HEK293T (cell line): ENCODE results near the gene TIFAB.

ENCODE experiments used
- CTCF ChIA-PET: fragments of 350-600 bp; formaldehyde crosslinking; extraction: SDS; loops from one replicate; lab custom pipeline; 2021; ENCODE audit warnings: antibody characterized with exemption, inconsistent platforms; lab: Yijun Ruan, JAX
- POLR2A ChIA-PET: fragments of 350-600 bp; formaldehyde crosslinking; extraction: SDS; loops from one replicate; lab custom pipeline; 2020; ENCODE audit warnings: antibody characterized with exemption, inconsistent platforms; lab: Yijun Ruan, JAX
- DNase-seq: peaks from one replicate; pipeline ENCODE4 v3.0.0; 2012; ENCODE audit warnings: mixed read lengths; ENCODE audit errors: extremely low spot score
- ARNT ChIP-seq: fragments of 450-650 bp; IDR thresholded peaks from 2 replicates; pipeline ENCODE4 v1.6.1; 2017; ENCODE audit warnings: mild to moderate bottlenecking
- BHLHE40 ChIP-seq: fragments of 450-650 bp; IDR thresholded peaks from 2 replicates; pipeline ENCODE4 v1.6.1; 2016; ENCODE audit warnings: mild to moderate bottlenecking, moderate library complexity, borderline replicate concordance
- CTBP1 ChIP-seq: fragments of 450-650 bp; IDR thresholded peaks from 2 replicates; pipeline ENCODE4 v1.6.1; 2016; ENCODE audit warnings: borderline replicate concordance
- ELF4 ChIP-seq: fragments of 450-650 bp; IDR thresholded peaks from 2 replicates; pipeline ENCODE4 v1.6.1; 2017; ENCODE audit warnings: antibody characterized with exemption
- FOXA1 ChIP-seq: fragments of 450-650 bp; IDR thresholded peaks from 2 replicates; pipeline ENCODE4 v1.6.1; 2016; ENCODE audit warnings: mild to moderate bottlenecking
- FOXK2 ChIP-seq: fragments of 450-650 bp; IDR thresholded peaks from 2 replicates; pipeline ENCODE4 v1.6.1; 2016; ENCODE audit warnings: mild to moderate bottlenecking
- FOXM1 ChIP-seq: fragments of 450-650 bp; IDR thresholded peaks from 2 replicates; pipeline ENCODE4 v1.6.1; 2017; ENCODE audit warnings: mild to moderate bottlenecking, borderline replicate concordance
- HDGF ChIP-seq: fragments of 450-650 bp; IDR thresholded peaks from 2 replicates; pipeline ENCODE4 v1.6.1; 2017; ENCODE audit warnings: antibody characterized with exemption, borderline replicate concordance
- L3MBTL2 ChIP-seq: fragments of 450-650 bp; conservative IDR thresholded peaks from 2 replicates; pipeline ENCODE4 v1.6.1; 2016; ENCODE audit warnings: mild to moderate bottlenecking
- LEF1 ChIP-seq: fragments of 450-650 bp; IDR thresholded peaks from 2 replicates; pipeline ENCODE4 v1.6.1; 2017; ENCODE audit warnings: mild to moderate bottlenecking, borderline replicate concordance
- NFRKB ChIP-seq: fragments of 450-650 bp; IDR thresholded peaks from 2 replicates; pipeline ENCODE4 v1.6.1; 2016; ENCODE audit warnings: mild to moderate bottlenecking, moderate library complexity
- PKNOX1 ChIP-seq: fragments of 450-650 bp; IDR thresholded peaks from 2 replicates; pipeline ENCODE4 v1.6.1; 2016
- SP1 ChIP-seq: fragments of 450-650 bp; IDR thresholded peaks from 2 replicates; pipeline ENCODE4 v1.6.1; 2017
- SUZ12 ChIP-seq: fragments of 450-650 bp; IDR thresholded peaks from 2 replicates; pipeline ENCODE4 v1.6.1; 2016; ENCODE audit warnings: mild to moderate bottlenecking
- TARDBP ChIP-seq: fragments of 450-650 bp; IDR thresholded peaks from 2 replicates; pipeline ENCODE4 v1.6.1; 2016
- ZNF384 ChIP-seq: fragments of 450-650 bp; IDR thresholded peaks from 2 replicates; pipeline ENCODE4 v1.6.1; 2016

TIFAB gene

GRCh38 chr5:135484674-135485086, 32.5 kb upstream of the TIFAB start:
- ChIA-PET POLR2A (no interaction called here), CTCF (interaction anchor here (0.6 kb wide), 1 partner anchor 18 kb away, joined by 3 read pairs; no protein-coding TSS in a partner anchor)
- no peak for TF ChIP-seq ELF4
- TF ChIP-seq FOXM1 = no peak
- TF ChIP-seq CTBP1 = no peak
- TF ChIP-seq HDGF = no peak
- no peak for TF ChIP-seq SP1
- no peak for TF ChIP-seq ZNF384
- no peak for TF ChIP-seq LEF1
- no peak for TF ChIP-seq NFRKB
- no peak for TF ChIP-seq PKNOX1
- TF ChIP-seq BHLHE40 = no peak
- TF ChIP-seq FOXA1 = no peak
- no peak for TF ChIP-seq TARDBP
- no peak for TF ChIP-seq FOXK2
- no peak for TF ChIP-seq SUZ12
- TF ChIP-seq L3MBTL2 = no peak
- no peak for TF ChIP-seq ARNT
- DNase-seq = no peak

DNA sequence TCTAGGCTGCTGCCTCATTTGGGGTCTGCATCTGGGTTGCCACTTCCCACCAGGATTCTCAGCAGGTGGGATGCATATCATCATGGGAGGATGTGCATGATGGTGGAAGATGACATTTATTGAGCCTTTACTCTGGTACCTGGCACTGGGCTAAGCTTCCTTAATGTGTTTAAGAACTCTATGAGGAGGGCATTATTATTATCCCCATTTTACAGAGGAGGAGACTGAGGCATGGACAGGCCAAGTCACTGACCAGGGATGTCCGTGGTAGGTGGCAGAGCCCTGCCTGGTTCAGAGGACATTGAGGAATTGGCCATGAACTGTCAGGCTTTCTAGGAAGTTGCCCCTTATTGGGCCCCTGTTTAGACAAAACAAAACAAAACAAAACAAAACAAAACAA, 31.1 kb upstream of the TIFAB start:
- CTCF ChIA-PET = no interaction called here
- no peak for DNase-seq
- POLR2A ChIA-PET = no interaction called here
- no peak for TF ChIP-seq FOXM1
- no peak for TF ChIP-seq FOXK2
- TF ChIP-seq TARDBP = no peak
- TF ChIP-seq HDGF = no peak
- TF ChIP-seq CTBP1 = no peak

DNA sequence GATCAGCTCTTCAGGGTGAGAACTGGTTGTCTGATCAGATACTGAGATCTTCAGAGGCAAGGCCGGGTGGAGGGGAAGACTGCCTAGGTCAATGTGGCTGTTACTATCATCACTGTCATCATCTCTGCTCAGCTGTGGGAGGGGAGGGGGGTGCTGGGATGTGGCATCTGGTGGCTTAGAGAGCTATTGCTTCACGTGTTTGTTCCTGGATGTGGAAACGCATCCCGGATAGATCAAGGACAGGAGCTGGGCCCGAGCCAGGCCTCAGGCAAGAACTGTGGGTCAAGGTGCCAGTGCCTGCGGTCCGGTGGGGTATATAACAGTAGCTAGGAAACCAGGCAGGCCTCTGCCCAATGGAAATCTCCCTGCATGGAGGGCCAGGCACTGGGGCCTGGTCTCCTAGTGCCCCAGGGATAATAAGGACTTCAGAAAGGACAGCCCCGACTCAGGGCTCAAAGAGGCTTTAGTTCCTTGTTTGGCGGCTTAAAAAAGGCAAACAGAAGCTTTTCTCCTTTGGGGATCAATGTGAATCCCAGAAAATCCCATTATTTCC, 30.3 kb upstream of the TIFAB start:
- no peak for DNase-seq
- CTCF ChIA-PET = no interaction called here
- POLR2A ChIA-PET = no interaction called here

DNA sequence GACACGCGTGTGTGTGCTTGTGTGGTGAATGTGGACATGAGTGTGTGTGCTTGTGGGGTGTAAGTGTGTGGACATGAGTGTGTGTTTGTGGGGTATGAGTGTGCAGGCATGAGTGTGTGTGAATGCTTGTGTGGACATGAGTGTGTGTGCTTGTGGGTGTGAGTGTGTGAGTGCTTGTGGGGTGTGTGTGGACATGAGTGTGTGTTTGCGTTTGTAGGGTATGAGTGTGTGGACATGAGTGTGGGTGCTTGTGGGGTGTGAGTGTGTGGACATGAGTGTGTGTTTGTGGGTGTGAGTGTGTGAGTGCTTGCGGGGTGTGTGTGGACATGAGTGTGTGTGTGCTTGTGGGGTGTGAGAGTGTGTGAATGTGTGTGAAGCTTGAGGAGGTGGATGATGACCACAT, 29.8 kb upstream of the TIFAB start:
- TF ChIP-seq ELF4 = no peak
- no peak for TF ChIP-seq BHLHE40
- no peak for TF ChIP-seq SP1
- TF ChIP-seq ZNF384 = no peak
- TF ChIP-seq SUZ12 = no peak
- no peak for TF ChIP-seq L3MBTL2
- TF ChIP-seq FOXK2 = no peak
- no peak for TF ChIP-seq PKNOX1
- TF ChIP-seq FOXA1 = no peak
- TF ChIP-seq NFRKB = no peak
- no peak for TF ChIP-seq TARDBP
- DNase-seq = no peak
- CTCF ChIA-PET = no interaction called here
- POLR2A ChIA-PET = no interaction called here

More for the DNA sequence above, 30.3 kb upstream of the TIFAB start:
- TF ChIP-seq FOXM1 = no peak
- no peak for TF ChIP-seq CTBP1
- TF ChIP-seq ARNT = no peak
- TF ChIP-seq TARDBP = no peak
- TF ChIP-seq ELF4 = no peak
- no peak for TF ChIP-seq SUZ12
- no peak for TF ChIP-seq SP1
- TF ChIP-seq BHLHE40 = no peak
- TF ChIP-seq NFRKB = no peak
- TF ChIP-seq HDGF = no peak
- no peak for TF ChIP-seq LEF1
- no peak for TF ChIP-seq FOXK2
- TF ChIP-seq L3MBTL2 = no peak
- no peak for TF ChIP-seq FOXA1
- TF ChIP-seq ZNF384 = no peak
- TF ChIP-seq PKNOX1 = no peak

- no peak for TF ChIP-seq L3MBTL2
- no peak for TF ChIP-seq ELF4
- TF ChIP-seq BHLHE40 = no peak
- no peak for TF ChIP-seq ZNF384
- no peak for TF ChIP-seq ARNT
- TF ChIP-seq FOXK2 = no peak
- TF ChIP-seq SP1 = no peak
- no peak for TF ChIP-seq FOXM1
- TF ChIP-seq PKNOX1 = no peak
- no peak for TF ChIP-seq CTBP1
- no peak for TF ChIP-seq SUZ12
- no peak for TF ChIP-seq TARDBP
- TF ChIP-seq HDGF = no peak
- ChIA-PET CTCF (no interaction called here), POLR2A (no interaction called here)
- DNase-seq = no peak
These were observed 29.2 kb upstream of the TIFAB start for GRCh38 chr5:135481387-135481786.

- no peak for DNase-seq
- no peak for TF ChIP-seq ZNF384
- TF ChIP-seq FOXK2 = no peak
- no peak for TF ChIP-seq FOXA1
- TF ChIP-seq FOXM1 = no peak
- no peak for TF ChIP-seq LEF1
- TF ChIP-seq NFRKB = no peak
- TF ChIP-seq SUZ12 = no peak
- no peak for TF ChIP-seq PKNOX1
- no peak for TF ChIP-seq HDGF
- TF ChIP-seq CTBP1 = no peak
- no peak for TF ChIP-seq BHLHE40
- TF ChIP-seq SP1 = no peak
- TF ChIP-seq ELF4 = no peak
- TF ChIP-seq TARDBP = no peak
- POLR2A ChIA-PET = no interaction called here
- CTCF ChIA-PET = interaction anchor here (1.0 to 2.7 kb wide), 3 partner anchors 14 to 83 kb away, joined by 4 to 10 read pairs (median 8); no protein-coding TSS in a partner anchor
These were observed 28.4 kb upstream of the TIFAB start for GRCh38 chr5:135480511-135480910.
